Subcutaneous adipose tissue (tissue), 4 donors: ENCODE measurements around the gene HES5. TPM values are rescaled to one million over a fixed set of nuclear protein-coding genes. Genes with fewer than 3 reads are reported as not detected.

Experiments
- CTCF ChIP-seq: fragments of 450-650 bp; IDR thresholded peaks from one replicate; pipeline ENCODE4 v1.5.1; 2016; ENCODE audit warnings: low read depth, mild to moderate bottlenecking, control low read depth, antibody characterized with exemption, moderate library complexity
- total RNA-seq, 4 donors: library from RNA; depleted of rRNA; stranded (reverse); fragments of >200 nt; gene quantifications; one replicate each; pipeline ENCODE4 v1.1.0, GENCODE V29; 2016

HES5 gene
- total RNA-seq, 4 donors from 2014 or later = 0.57 TPM; not detected in 3

- TF ChIP-seq CTCF = no peak
Observed at GRCh38 chr1:2552189-2552588, 22.1 kb upstream of the HES5 start.

- TF ChIP-seq CTCF = no peak
Observed at GRCh38 chr1:2548068-2548589, 18.1 kb upstream of the HES5 start.

GRCh38 chr1:2547210-2548067 lies 17.4 kb upstream of the HES5 start:
- TF ChIP-seq CTCF = no peak

- no peak for TF ChIP-seq CTCF
Observed at GRCh38 chr1:2546515-2547209, 16.6 kb upstream of the HES5 start.

- no peak for TF ChIP-seq CTCF
Observed at GRCh38 chr1:2545754-2546514, 15.9 kb upstream of the HES5 start.

- no peak for TF ChIP-seq CTCF
Observed at GRCh38 chr1:2544875-2545640, 15.0 kb upstream of the HES5 start.
